ENCODE results near the gene ZNF638. TPM values are rescaled to one million over a fixed set of nuclear protein-coding genes. Genes with fewer than 3 reads are reported as not detected.
"Not testable (repeated sequence)": the region's sequence is repeated elsewhere in the genome, so short reads cannot be mapped to it uniquely, and the experiment has no call there.

Gene ZNF638
- total RNA-seq, 4 donors from 2014 or later, result 202 to 286 (median 252) TPM

- no peak overlapping the region for H3K4me3 ChIP-seq
- no peak for DNase-seq (ENCODE audit: low spot score in 2 of 2)
- no peaks in the 10 kb centered on the region for H3K9me3 ChIP-seq
- no peaks in the 10 kb centered on the region for H3K36me3 ChIP-seq
- no peak overlapping the region for H3K27ac ChIP-seq
- WGBS, 2 donors, result 70% methylated on average over 3 of the region's 3 CpGs
- TF ChIP-seq, protein P1, sequence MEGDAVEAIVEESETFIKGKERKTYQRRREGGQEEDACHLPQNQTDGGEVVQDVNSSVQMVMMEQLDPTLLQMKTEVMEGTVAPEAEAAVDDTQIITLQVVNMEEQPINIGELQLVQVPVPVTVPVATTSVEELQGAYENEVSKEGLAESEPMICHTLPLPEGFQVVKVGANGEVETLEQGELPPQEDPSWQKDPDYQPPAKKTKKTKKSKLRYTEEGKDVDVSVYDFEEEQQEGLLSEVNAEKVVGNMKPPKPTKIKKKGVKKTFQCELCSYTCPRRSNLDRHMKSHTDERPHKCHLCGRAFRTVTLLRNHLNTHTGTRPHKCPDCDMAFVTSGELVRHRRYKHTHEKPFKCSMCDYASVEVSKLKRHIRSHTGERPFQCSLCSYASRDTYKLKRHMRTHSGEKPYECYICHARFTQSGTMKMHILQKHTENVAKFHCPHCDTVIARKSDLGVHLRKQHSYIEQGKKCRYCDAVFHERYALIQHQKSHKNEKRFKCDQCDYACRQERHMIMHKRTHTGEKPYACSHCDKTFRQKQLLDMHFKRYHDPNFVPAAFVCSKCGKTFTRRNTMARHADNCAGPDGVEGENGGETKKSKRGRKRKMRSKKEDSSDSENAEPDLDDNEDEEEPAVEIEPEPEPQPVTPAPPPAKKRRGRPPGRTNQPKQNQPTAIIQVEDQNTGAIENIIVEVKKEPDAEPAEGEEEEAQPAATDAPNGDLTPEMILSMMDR (IDR thresholded peaks at IDR 0.05), result no peak
- no peak for TF ChIP-seq EP300 (IDR thresholded peaks at IDR 0.05)
- no peak for TF ChIP-seq POLR2A (IDR thresholded peaks at IDR 0.05)
- H3K27me3 ChIP-seq, result no peaks in the 10 kb centered on the region
- no peaks in the 10 kb centered on the region for H3K4me1 ChIP-seq
These were observed 24.8 kb upstream of the ZNF638 start for GRCh38 chr2:71306762-71307161.

DNA sequence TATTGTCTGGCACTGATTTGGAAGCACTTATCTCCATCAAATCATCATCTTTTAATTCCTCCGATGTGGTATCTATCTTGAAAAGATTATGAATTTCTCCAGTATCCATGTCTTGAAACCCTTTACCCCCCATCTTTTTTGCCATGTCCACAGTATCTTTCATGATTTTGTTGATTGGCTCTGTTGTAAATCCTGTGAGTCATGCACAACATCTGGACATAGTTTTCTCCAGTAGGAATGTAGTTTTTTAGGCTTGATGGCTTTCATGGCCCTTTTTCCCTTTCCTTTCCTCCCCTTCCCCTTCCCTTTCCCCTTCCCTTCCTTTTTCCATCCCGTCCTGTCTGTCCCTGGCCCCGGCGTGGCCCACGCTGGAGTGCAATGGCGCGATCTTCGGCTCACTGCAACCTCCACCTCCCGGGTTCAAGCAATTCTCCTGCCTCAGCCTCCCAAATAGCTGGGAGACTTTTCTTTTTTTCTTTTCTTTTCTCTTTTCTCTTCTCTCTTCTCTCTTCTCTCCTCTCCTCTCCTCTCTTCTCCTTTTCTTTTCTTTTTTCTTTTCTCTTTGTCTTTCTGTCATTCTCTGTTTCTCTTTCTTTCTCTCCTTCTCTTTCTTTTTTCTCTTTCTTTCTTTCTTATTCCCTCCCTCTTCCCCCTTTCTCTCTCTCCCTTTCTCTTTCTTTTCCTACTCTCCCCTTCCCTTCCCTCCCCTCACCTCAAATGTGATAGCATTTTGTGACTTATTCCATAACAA is 18.4 kb upstream of the ZNF638 start:
- WGBS, 2 donors, result 90 to 91% methylated on average over 9 of the region's 9 CpGs
- no peaks in the 10 kb centered on the region for H3K4me1 ChIP-seq
- H3K36me3 ChIP-seq, result no peaks in the 10 kb centered on the region
- no peak overlapping the region for H3K4me3 ChIP-seq
- H3K9me3 ChIP-seq, result peaks cover 0 to 14% (median 2%) of the 10 kb centered on the region in 4 donors
- TF ChIP-seq, protein P1 (IDR thresholded peaks at IDR 0.05), result no peak
- TF ChIP-seq EP300 (IDR thresholded peaks at IDR 0.05), result no peak
- no peak for TF ChIP-seq POLR2A (IDR thresholded peaks at IDR 0.05)
- no peak for DNase-seq (ENCODE audit: low spot score in 2 of 2)
- H3K27me3 ChIP-seq, result no peaks in the 10 kb centered on the region
- no peak overlapping the region for H3K27ac ChIP-seq

- TF ChIP-seq POLR2A (IDR thresholded peaks at IDR 0.05), result no peak
- no peak for TF ChIP-seq EP300 (IDR thresholded peaks at IDR 0.05)
- TF ChIP-seq, protein P1 (IDR thresholded peaks at IDR 0.05), result no peak
- peaks cover 0 to 50% (median 8%) of the 10 kb centered on the region in 4 donors for H3K9me3 ChIP-seq
- H3K4me3 ChIP-seq, result no peak overlapping the region
- H3K27ac ChIP-seq, result no peak overlapping the region
- H3K27me3 ChIP-seq, result no peaks in the 10 kb centered on the region
- WGBS, 2 donors, result 90 to 96% methylated on average over 4 of the region's 4 CpGs
- no peaks in the 10 kb centered on the region for H3K4me1 ChIP-seq
- H3K36me3 ChIP-seq, result peaks cover 0 to 5% (median 0%) of the 10 kb centered on the region in 3 donors
- no peak for DNase-seq (ENCODE audit: low spot score in 2 of 2)
These were observed 14.5 kb upstream of the ZNF638 start for GRCh38 chr2:71317060-71317459.

GRCh38 chr2:71317900-71318299 is 13.7 kb upstream of the ZNF638 start:
- H3K4me1 ChIP-seq; H3K27ac ChIP-seq; H3K27me3 ChIP-seq; H3K36me3 ChIP-seq; H3K4me3 ChIP-seq; DNase-seq (ENCODE audit: low spot score in 2 of 2): not testable (repeated sequence)
- peaks cover 0 to 51% (median 8%) of the 10 kb centered on the region in 4 donors for H3K9me3 ChIP-seq
- WGBS, 2 donors, result 91 to 94% methylated on average over 4 of the region's 4 CpGs

DNA sequence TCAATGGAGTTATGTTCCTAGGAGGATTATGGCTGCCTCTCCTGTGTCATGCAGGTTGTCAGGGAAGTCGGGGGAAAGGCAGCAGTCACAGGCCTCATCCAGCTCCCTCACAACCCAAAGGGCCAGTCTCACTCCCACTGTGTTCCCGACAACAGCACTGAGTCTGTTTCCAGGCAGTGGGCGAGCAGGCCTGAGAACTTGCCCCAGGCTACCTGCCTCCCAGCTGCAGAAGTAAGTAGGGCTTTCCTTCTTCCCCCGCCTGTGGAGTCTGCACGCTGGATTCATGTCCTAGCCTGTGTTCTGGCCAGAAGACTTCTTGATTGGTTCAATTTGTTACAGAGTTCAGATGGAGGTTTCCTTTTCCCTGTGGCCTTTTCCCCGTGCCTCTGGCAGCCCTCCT is 8.2 kb upstream of the ZNF638 start:
- peaks cover 0 to 41% (median 6%) of the 10 kb centered on the region in 4 donors for H3K9me3 ChIP-seq
- H3K27me3 ChIP-seq, result no peaks in the 10 kb centered on the region
- no peak overlapping the region for H3K4me3 ChIP-seq
- H3K36me3 ChIP-seq, result peaks cover 0 to 5% (median 0%) of the 10 kb centered on the region in 3 donors
- TF ChIP-seq, protein P1 (IDR thresholded peaks at IDR 0.05), result no peak
- no peak for TF ChIP-seq POLR2A (IDR thresholded peaks at IDR 0.05)
- no peak for TF ChIP-seq EP300 (IDR thresholded peaks at IDR 0.05)
- no peak for DNase-seq (ENCODE audit: low spot score in 2 of 2)
- H3K27ac ChIP-seq, result no peak overlapping the region
- H3K4me1 ChIP-seq, result no peaks in the 10 kb centered on the region
- WGBS, 2 donors, result 69 to 76% methylated on average over 6 of the region's 6 CpGs
